Mesenchymal stem cell (in vitro differentiated cells and primary cell): ENCODE results near the gene NOD2.

Source experiments
- DNase-seq: peaks from one replicate; pipeline ENCODE4 v3.0.0-alpha.2; 2013
- H2AFZ ChIP-seq: one replicate; pipeline ENCODE4 v1.6.1; 2013; ENCODE audit warnings: low read depth, mild to moderate bottlenecking, control low read depth, inconsistent platforms, low read length, moderate library complexity
- H2AK5ac ChIP-seq: 2 replicates; pipeline ENCODE4 v1.6.1; 2013; ENCODE audit warnings: low read length, moderate library complexity, mild to moderate bottlenecking, inconsistent platforms; ENCODE audit not compliant: severe bottlenecking
- H2BK120ac ChIP-seq: one replicate; pipeline ENCODE4 v1.6.1; 2013; ENCODE audit warnings: low read depth, mild to moderate bottlenecking, inconsistent platforms, low read length, moderate library complexity
- H2BK12ac ChIP-seq, 2 experiments: one replicate each; pipeline ENCODE4 v1.6.1; 2013; ENCODE audit warnings: inconsistent platforms in 2 of 2, low read length in 2 of 2, mild to moderate bottlenecking in 2 of 2, moderate library complexity in 2 of 2, control low read depth in 1 of 2
- H2BK15ac ChIP-seq: one replicate; pipeline ENCODE4 v1.6.1; 2013; ENCODE audit warnings: mild to moderate bottlenecking, low read depth, inconsistent platforms; ENCODE audit not compliant: poor library complexity, severe bottlenecking
- H2BK5ac ChIP-seq: 2 replicates; pipeline ENCODE4 v1.6.1; 2013; ENCODE audit warnings: low read depth, mild to moderate bottlenecking, low read length, control low read depth, inconsistent platforms; ENCODE audit not compliant: poor library complexity, severe bottlenecking
- H3K14ac ChIP-seq, 2 experiments: one replicate each; pipeline ENCODE4 v1.6.1; 2013; ENCODE audit warnings: inconsistent platforms in 2 of 2, low read length in 2 of 2, control low read depth in 1 of 2, mild to moderate bottlenecking in 1 of 2, moderate library complexity in 1 of 2
- H3K18ac ChIP-seq, 2 experiments: one replicate each; pipeline ENCODE4 v1.6.1; 2013; ENCODE audit warnings: inconsistent platforms in 2 of 2, low read length in 2 of 2, control low read depth in 1 of 2, low read depth in 1 of 2, mild to moderate bottlenecking in 1 of 2
- H3K23ac ChIP-seq, 2 experiments: one replicate each; pipeline ENCODE4 v1.6.1; 2013; ENCODE audit warnings: inconsistent platforms in 2 of 2, low read length in 2 of 2, mild to moderate bottlenecking in 2 of 2, moderate library complexity in 2 of 2, control low read depth in 1 of 2
- H3K27ac ChIP-seq: 2 replicates; pipeline ENCODE4 v1.5.1; 2013; ENCODE audit warnings: mild to moderate bottlenecking, moderate library complexity, low read length, control low read depth, inconsistent platforms; ENCODE audit not compliant: poor library complexity, severe bottlenecking
- H3K27me3 ChIP-seq, 2 experiments: 2 replicates each; pipeline versions ENCODE4 v1.6.1 to v1.7.0; 2013; ENCODE audit warnings: low read length in 2 of 2, mild to moderate bottlenecking in 2 of 2, moderate library complexity in 2 of 2, control low read depth in 1 of 2, inconsistent platforms in 1 of 2; ENCODE audit not compliant: control insufficient read depth in 1 of 2, insufficient read depth in 1 of 2
- H3K36me3 ChIP-seq, 2 experiments: 2 replicates each; pipeline versions ENCODE4 v1.6.1 to v1.7.0; 2013; ENCODE audit warnings: low read length in 2 of 2, control low read depth in 1 of 2, inconsistent platforms in 1 of 2, low read depth in 1 of 2, mild to moderate bottlenecking in 1 of 2; ENCODE audit not compliant: insufficient read depth in 2 of 2, control insufficient read depth in 1 of 2
- H3K4ac ChIP-seq, 2 experiments: one replicate each; pipeline ENCODE4 v1.6.1; 2013; ENCODE audit warnings: inconsistent platforms in 2 of 2, low read length in 2 of 2, mild to moderate bottlenecking in 2 of 2, moderate library complexity in 2 of 2, control low read depth in 1 of 2, low read depth in 1 of 2
- H3K4me1 ChIP-seq: 2 replicates; pipeline ENCODE4 v1.6.1; 2013; ENCODE audit warnings: low read depth, low read length, control low read depth; ENCODE audit not compliant: control insufficient read depth, insufficient read depth
- H3K4me2 ChIP-seq: 2 replicates; pipeline ENCODE4 v1.6.1; 2013; ENCODE audit warnings: low read length, mild to moderate bottlenecking, inconsistent platforms; ENCODE audit not compliant: poor library complexity, severe bottlenecking
- H3K4me3 ChIP-seq, 2 experiments: 2 replicates each; pipeline versions ENCODE4 v1.5.1 to v1.7.0; 2013; ENCODE audit warnings: low read length in 2 of 2, mild to moderate bottlenecking in 2 of 2, control low read depth in 1 of 2, low read depth in 1 of 2; ENCODE audit not compliant: insufficient read depth in 1 of 2
- H3K79me1 ChIP-seq: replicated peaks from 2 replicates; pipeline ENCODE4 v1.6.1; 2013; ENCODE audit warnings: mild to moderate bottlenecking, control low read depth, low read length, inconsistent platforms; ENCODE audit not compliant: poor library complexity, severe bottlenecking
- H3K9ac ChIP-seq: 2 replicates; pipeline ENCODE4 v1.7.0; 2013; ENCODE audit warnings: mild to moderate bottlenecking, low read length, moderate library complexity
- H3K9me3 ChIP-seq: 2 replicates; pipeline ENCODE4 v1.7.0; 2013; ENCODE audit warnings: mild to moderate bottlenecking, low read length; ENCODE audit not compliant: control insufficient read depth
- H4K8ac ChIP-seq: one replicate; pipeline ENCODE4 v1.6.1; 2013; ENCODE audit warnings: inconsistent platforms, mild to moderate bottlenecking, low read length, moderate library complexity
- H4K91ac ChIP-seq: one replicate; pipeline ENCODE4 v1.6.1; 2013; ENCODE audit warnings: mild to moderate bottlenecking, low read length, inconsistent platforms
- WGBS: methylation state at CpG from one replicate; pipeline ENCODE4 v1.1.7; 2013; ENCODE audit warnings: mixed read lengths; 5-methylcytosine and 5-hydroxymethylcytosine counted together
- small RNA-seq: library from polyadenylated mRNA; stranded (forward); fragments of <200 nt; extraction: miRNeasy Mini kit (QIAGEN cat#:217004); gene quantifications from one replicate; pipeline ENCODE3, GENCODE V24; 2013; ENCODE audit warnings: low read depth

The NOD2 gene

DNA sequence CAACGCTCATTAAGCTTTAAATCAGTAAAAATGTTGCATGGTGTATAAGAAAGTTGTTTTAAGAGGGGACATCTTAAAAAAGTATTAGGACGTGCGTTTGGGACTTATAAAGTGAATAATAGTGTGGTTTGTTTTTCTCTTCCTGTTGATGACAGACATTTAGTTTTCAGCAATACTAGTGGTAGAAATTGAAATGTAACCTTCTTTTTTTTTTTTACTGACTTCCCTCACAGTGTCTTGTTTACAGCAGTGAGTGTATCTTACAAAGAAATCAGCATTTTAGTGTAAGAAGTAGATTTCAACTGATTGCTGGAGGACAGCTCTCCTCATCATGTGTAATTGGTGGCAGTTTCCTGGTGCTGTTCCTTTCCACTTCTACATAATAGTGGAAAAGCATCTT, 88.1 kb downstream of the NOD2 start:
- no peak overlapping the region for H3K4me3 ChIP-seq
- no peak overlapping the region for H2BK120ac ChIP-seq
- H3K14ac ChIP-seq = no peak overlapping the region
- H3K79me1 ChIP-seq = peaks cover 3% of the 10 kb centered on the region
- DNase-seq = no peak
- no peak overlapping the region for H4K8ac ChIP-seq
- H3K4me2 ChIP-seq = no peak overlapping the region
- no peaks in the 10 kb centered on the region for H3K27me3 ChIP-seq
- no peak overlapping the region for H3K9ac ChIP-seq
- H3K4me1 ChIP-seq = no peaks in the 10 kb centered on the region
- WGBS = 80% methylated on average over 3 of the region's 3 CpGs
- no peak overlapping the region for H3K18ac ChIP-seq
- no peak overlapping the region for H3K23ac ChIP-seq
- H2BK15ac ChIP-seq = no peak overlapping the region
- H3K4ac ChIP-seq = no peak overlapping the region
- H2BK12ac ChIP-seq = no peak overlapping the region
- no peak overlapping the region for H2AK5ac ChIP-seq
- no peak overlapping the region for H2BK5ac ChIP-seq
- peaks cover 13 to 91% of the 10 kb centered on the region in 2 experiments for H3K36me3 ChIP-seq
- H2AFZ ChIP-seq = no peak overlapping the region
- no peaks in the 10 kb centered on the region for H3K9me3 ChIP-seq
- H4K91ac ChIP-seq = no peak overlapping the region
- H3K27ac ChIP-seq = no peak overlapping the region

Small RNAs within 50 kb of the gene (small RNA-seq; reads per million reads assigned to genes)
- 0.86 reads per million for gene MIR3181
